ENCODE results near the gene FAM228B. TPM values are rescaled to one million over a fixed set of nuclear protein-coding genes. Genes with fewer than 3 reads are reported as not detected.

The FAM228B gene
- total RNA-seq, 1 donor from 2014 or later: 12.9 TPM

GRCh38 chr2:24101992-24102391, 21.3 kb upstream of the FAM228B start:
- DNase-seq (ENCODE audit: low read depth): no peak
- no peaks in the 10 kb centered on the region for H3K27me3 ChIP-seq (ENCODE audit: control insufficient read depth, insufficient read depth, low read length)
- TF ChIP-seq, protein P1, sequence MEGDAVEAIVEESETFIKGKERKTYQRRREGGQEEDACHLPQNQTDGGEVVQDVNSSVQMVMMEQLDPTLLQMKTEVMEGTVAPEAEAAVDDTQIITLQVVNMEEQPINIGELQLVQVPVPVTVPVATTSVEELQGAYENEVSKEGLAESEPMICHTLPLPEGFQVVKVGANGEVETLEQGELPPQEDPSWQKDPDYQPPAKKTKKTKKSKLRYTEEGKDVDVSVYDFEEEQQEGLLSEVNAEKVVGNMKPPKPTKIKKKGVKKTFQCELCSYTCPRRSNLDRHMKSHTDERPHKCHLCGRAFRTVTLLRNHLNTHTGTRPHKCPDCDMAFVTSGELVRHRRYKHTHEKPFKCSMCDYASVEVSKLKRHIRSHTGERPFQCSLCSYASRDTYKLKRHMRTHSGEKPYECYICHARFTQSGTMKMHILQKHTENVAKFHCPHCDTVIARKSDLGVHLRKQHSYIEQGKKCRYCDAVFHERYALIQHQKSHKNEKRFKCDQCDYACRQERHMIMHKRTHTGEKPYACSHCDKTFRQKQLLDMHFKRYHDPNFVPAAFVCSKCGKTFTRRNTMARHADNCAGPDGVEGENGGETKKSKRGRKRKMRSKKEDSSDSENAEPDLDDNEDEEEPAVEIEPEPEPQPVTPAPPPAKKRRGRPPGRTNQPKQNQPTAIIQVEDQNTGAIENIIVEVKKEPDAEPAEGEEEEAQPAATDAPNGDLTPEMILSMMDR (IDR thresholded peaks at IDR 0.05; ENCODE audit: insufficient read depth, low read length, poor library complexity, severe bottlenecking): no peak

GRCh38 chr2:24102677-24103076, 20.6 kb upstream of the FAM228B start:
- TF ChIP-seq, protein P1 (IDR thresholded peaks at IDR 0.05; ENCODE audit: insufficient read depth, low read length, poor library complexity, severe bottlenecking): no peak
- DNase-seq (ENCODE audit: low read depth): no peak
- no peaks in the 10 kb centered on the region for H3K36me3 ChIP-seq (ENCODE audit: control insufficient read depth, insufficient read depth, low read length)
- no peaks in the 10 kb centered on the region for H3K27me3 ChIP-seq (ENCODE audit: control insufficient read depth, insufficient read depth, low read length)
- H3K4me3 ChIP-seq (ENCODE audit: low read depth, low read length): no peak overlapping the region

More at GRCh38 chr2:24101992-24102391, 21.3 kb upstream of the FAM228B start:
- Histone ChIP-seq H3K4me3 (ENCODE audit: low read depth, low read length) (no peak overlapping the region), H3K36me3 (ENCODE audit: control insufficient read depth, insufficient read depth, low read length) (no peaks in the 10 kb centered on the region)

DNA sequence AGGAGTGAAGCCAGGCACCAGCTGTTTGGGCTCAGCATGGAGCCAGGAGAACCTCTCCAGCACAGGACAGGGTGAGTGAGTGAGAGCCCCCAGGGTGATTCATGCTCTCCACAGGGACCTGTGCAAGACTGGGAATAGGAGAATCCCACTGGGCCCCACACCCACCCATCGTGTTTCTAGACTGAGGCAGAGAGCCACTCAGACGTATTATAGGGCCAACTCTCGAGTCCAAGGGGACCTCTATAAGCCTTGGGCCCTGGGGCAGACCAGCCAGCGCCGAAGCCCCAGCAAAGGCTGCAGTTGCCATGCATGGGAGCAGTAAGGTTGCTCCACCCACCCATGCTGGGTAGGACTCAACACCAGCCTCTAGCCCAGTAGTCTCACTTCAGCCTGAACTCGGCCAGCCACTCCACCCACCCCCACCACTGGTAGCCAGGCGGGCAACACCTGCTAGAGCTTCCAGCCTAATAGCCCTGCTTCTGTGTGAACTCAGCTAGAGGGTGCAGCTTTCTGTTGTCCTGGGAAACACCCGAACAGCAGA, 19.1 kb upstream of the FAM228B start:
- H3K36me3 ChIP-seq (ENCODE audit: control insufficient read depth, insufficient read depth, low read length): no peaks in the 10 kb centered on the region
- H3K4me3 ChIP-seq (ENCODE audit: low read depth, low read length): no peak overlapping the region
- DNase-seq (ENCODE audit: low read depth): no peak
- TF ChIP-seq, protein P1 (IDR thresholded peaks at IDR 0.05; ENCODE audit: insufficient read depth, low read length, poor library complexity, severe bottlenecking): no peak
- no peaks in the 10 kb centered on the region for H3K27me3 ChIP-seq (ENCODE audit: control insufficient read depth, insufficient read depth, low read length)

DNA sequence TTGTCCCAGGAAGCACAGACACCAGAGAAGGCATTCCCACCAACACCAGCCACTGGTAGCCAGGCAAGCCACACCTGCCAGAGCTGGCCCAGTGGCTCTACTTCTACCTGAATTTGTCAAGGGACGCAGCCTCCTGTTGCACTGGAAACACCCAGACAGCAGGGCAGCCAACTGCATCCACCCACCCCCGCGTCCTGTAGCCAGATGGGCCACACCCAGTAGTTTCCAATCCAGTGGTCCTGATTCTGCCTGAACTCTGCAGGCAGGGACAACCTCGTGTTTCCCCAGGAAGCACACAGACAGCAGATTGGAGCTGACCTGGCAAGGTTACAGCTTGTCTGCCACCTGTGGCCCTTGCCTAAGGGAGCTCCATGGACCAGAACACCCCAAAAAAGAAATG, 18.4 kb upstream of the FAM228B start:
- no peaks in the 10 kb centered on the region for H3K27me3 ChIP-seq (ENCODE audit: control insufficient read depth, insufficient read depth, low read length)
- no peak for DNase-seq (ENCODE audit: low read depth)
- H3K36me3 ChIP-seq (ENCODE audit: control insufficient read depth, insufficient read depth, low read length): no peaks in the 10 kb centered on the region
- H3K4me3 ChIP-seq (ENCODE audit: low read depth, low read length): no peak overlapping the region
- TF ChIP-seq, protein P1 (IDR thresholded peaks at IDR 0.05; ENCODE audit: insufficient read depth, low read length, poor library complexity, severe bottlenecking): no peak

GRCh38 chr2:24105816-24106215, 17.5 kb upstream of the FAM228B start:
- Histone ChIP-seq H3K27me3 (ENCODE audit: control insufficient read depth, insufficient read depth, low read length) (no peaks in the 10 kb centered on the region), H3K4me3 (ENCODE audit: low read depth, low read length) (no peak overlapping the region), H3K36me3 (ENCODE audit: control insufficient read depth, insufficient read depth, low read length) (no peaks in the 10 kb centered on the region)
- TF ChIP-seq, protein P1 (IDR thresholded peaks at IDR 0.05; ENCODE audit: insufficient read depth, low read length, poor library complexity, severe bottlenecking): no peak
- no peak for DNase-seq (ENCODE audit: low read depth)

DNA sequence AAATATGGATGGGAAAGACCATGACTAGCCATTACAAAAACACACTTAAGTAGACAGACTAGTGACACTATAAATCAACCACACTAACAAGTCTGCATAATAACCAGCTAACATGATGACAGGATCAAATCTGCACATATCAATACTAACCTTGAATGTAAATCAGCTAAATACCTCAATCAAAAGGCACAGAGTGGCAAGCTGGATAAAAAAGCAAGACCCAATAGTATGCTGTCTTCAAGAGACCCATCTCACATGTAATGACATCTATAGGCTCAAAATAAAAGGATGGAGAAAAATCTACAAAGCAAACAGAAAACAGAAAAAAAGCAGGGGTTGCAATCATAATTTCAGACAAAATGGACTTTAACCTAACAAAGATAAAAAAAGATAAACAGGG, 16.5 kb upstream of the FAM228B start:
- TF ChIP-seq, protein P1 (IDR thresholded peaks at IDR 0.05; ENCODE audit: insufficient read depth, low read length, poor library complexity, severe bottlenecking): no peak
- DNase-seq (ENCODE audit: low read depth): no peak
- H3K27me3 ChIP-seq (ENCODE audit: control insufficient read depth, insufficient read depth, low read length): no peaks in the 10 kb centered on the region
- no peaks in the 10 kb centered on the region for H3K36me3 ChIP-seq (ENCODE audit: control insufficient read depth, insufficient read depth, low read length)
- no peak overlapping the region for H3K4me3 ChIP-seq (ENCODE audit: low read depth, low read length)

Data from kidney epithelial cell (primary cell).